NCI-H345 treated with DMSO at 0.1 percent for 48 hours (cell line): ENCODE results near the gene PBX2.
"Not testable (repeated sequence)": the region's sequence is repeated elsewhere in the genome, so short reads cannot be mapped to it uniquely, and the experiment has no call there.

Experiments used
- DNase-seq: peaks from one replicate; lab custom pipeline; 2025; ENCODE audit not compliant: unreplicated experiment; lab: John Stamatoyannopoulos, UW

The PBX2 gene, protein sequence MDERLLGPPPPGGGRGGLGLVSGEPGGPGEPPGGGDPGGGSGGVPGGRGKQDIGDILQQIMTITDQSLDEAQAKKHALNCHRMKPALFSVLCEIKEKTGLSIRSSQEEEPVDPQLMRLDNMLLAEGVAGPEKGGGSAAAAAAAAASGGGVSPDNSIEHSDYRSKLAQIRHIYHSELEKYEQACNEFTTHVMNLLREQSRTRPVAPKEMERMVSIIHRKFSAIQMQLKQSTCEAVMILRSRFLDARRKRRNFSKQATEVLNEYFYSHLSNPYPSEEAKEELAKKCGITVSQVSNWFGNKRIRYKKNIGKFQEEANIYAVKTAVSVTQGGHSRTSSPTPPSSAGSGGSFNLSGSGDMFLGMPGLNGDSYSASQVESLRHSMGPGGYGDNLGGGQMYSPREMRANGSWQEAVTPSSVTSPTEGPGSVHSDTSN

DNA sequence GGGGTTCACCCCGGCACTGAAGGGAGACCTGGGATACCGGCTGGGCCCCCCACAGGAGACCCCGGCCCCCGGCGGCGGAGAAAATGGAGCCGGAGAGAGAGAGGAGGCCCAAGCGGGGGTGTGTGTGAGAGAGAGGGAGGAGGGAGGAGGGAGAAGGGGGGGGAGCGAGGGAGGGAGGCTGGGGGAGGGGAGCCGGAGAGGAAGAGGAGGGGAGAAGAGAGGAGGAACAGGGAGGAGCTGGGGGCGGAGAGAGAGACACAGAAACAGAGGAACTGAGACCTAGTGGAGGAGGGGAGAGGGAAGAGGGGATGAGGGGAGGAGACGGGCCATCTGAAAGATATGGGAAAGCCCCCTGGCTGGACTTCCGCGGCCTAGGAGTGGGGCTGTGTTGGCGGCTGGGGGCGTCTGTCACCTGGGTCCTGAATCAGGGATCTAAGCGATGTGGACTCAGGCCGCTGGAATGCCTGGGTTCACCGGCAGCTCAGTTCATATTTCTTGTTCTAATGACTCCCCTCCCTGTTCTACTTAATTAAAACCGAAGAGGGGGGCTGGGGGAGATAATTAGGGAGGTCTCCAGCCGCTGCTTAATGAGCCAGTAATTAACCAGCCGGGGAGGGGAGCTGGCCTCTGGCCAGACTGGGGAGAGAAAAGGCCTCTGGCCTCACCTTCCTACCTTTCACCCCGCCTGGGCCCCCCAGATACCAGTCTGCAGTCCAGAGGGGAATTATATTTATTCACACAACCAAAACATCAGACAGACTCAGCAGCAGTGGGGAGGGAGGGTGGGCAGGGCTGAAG is at the start of gene PBX2:
Gene PBX2 (minus strand): TSS at position 149 of the 798 bp plus-strand sequence. CDS start 287 bp downstream, outside the sequence.
- peak; percentile 26 for DNase-seq

DNA sequence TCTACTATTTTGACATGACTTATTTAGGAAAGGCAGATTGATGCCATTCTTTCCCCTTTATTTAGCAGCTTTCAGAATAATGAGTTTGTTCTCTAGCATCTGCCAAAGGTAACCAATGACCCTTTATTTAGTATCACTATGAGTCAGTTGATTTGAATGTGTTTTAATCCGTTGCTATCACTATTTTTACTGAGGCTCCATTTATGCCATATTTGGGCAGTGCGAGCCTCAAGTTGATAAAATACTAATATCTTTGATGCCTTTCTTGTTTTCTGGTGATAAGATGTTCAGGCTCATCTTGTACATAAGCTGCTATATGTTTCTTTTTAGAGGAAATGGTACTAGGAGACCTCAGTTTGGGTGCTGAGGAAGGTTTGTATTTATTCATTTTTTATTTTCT is 49.5 kb upstream of the PBX2 start:
- no peak for DNase-seq

DNA sequence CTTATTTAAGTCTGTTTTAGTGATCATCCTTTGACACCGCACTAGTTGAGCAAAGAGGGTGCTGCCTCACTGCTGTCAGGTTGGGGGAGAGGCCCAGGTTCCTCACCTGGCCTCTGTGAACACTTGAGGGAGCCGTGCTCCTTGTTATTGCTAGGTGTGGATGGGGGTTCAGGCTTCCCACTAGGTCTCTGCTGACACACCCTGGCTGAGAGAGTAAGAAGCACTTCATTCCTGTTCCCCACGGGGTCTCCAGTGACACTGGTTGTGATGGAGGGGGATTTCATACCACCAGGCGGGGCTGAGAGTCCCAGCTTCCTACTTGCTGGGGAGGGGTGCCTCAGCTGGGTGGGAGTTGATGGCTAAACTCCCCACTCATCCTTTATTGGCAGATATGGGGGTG is 44.9 kb upstream of the PBX2 start:
- no peak for DNase-seq

- no peak for DNase-seq
Observed at GRCh38 chr6:32226434-32226833, 36.4 kb upstream of the PBX2 start.

DNA sequence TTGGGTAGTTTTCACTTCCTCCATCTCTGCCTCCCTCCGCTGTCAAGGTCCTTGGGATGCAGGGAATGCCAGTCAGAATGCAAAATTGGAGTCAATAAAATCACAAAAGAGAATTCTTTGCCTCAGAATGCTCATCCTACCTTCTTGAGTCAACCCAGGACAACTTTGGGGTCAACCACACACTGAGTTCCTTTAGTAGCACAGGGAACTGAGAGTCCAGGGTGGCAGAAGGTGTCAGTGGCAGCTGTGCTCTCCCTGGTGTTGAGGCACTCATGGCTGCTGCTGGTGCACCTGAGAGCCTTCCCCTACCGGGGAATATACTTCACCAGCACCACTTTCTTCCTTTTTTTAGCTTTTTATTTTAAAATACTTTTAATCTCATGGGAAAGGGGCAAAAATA is 34.7 kb upstream of the PBX2 start:
- DNase-seq: no peak

DNA sequence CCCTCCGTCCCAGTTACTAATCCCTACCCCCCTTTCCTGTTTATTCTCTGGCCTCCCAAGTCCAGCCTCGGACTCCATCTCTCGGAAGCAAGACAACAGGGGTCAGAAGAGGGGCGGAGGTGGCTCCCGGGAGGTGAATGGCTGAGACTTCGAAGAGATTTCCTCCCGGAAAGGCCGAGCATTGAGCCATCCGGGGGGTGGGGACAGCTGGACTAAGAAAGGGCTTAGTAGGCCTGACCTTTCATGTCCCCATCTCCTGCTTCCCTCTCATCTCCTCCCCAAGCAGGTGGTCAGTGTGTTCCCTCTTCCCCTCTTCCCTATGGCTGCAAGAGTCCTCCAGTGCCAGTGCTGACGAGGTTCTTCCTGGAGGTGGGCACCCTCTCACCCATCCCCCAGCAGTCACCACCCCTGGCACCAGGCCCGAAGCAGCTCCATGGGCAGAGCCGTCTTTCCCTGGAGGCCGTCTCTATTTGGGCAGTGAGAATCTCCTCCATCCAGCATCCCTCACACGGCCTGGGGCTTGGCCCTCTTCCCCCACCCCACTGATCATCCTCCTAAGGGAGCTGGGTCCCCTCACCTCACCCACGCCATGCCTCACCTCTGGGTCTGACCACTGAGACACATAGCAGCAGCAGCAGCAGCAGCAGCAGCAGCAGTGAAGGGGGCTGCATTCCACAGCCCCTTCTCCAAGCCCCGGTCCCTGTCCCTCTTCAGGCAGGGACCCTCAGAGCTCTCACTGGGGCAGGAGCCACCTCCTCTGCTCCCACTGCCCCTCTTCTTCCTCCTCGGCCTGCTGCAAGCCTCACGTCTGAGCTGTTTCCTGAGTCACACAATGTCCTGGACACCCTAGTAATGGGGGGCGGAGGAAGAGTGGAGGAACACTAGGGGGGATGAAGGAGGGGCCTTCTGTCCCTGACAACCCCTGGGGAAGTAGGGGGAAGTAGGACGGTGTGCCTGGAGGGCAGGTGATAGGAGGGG is 33.5 kb upstream of the PBX2 start, which contains the start of gene NOTCH4:
Gene NOTCH4 (minus strand): TSS at position 810 of the 978 bp plus-strand sequence. CDS start 139 bp downstream, at position 671.
- no peak for DNase-seq

DNA sequence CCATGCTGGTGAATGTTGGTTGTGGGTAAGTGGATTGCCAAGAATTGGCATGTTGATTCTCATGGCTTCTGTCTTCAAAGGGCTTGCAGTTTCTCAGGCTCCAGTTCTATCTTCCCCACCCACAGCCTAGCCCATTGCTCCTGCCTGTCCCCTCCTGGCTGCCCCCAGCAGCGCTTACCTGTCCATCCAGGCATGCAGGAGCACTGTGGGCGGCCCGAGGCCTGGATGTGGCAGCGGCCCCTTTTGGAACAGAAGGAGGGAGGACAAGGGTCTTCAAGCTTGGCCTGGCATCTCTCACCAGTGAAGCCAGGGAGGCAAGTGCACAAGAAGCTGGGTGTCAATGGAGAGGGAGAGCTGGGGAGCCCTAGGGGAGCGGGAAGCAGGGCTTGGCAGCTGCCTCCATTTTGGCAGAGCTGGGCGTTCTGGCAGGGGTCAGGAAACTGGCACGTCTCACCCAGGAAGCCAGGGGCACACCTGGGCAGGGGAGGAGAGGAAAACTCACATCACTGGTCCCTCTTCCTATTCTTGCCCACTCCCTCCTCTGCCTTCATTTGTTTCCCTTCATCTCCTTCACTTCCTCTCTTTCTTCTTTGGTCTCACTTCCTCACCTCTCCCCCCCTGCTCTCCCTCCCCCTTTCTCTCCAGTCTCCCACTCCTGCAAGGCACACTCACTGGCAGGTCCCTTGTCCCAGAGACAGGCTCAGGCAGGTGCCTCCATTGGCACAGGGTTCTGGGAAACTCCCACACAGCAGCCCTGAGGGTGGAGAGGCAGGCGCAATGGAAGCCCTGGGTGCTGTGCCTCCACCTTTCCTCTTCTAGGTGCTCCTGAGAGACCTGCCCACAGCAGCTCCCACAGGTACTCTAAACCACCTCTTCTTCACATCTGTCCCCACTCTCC is 32.6 kb upstream of the PBX2 start:
- DNase-seq: no peak

- no peak for DNase-seq
Observed at GRCh38 chr6:32220021-32220420, 30.0 kb upstream of the PBX2 start.

GRCh38 chr6:32218167-32218566 is 28.2 kb upstream of the PBX2 start:
- DNase-seq: no peak

DNA sequence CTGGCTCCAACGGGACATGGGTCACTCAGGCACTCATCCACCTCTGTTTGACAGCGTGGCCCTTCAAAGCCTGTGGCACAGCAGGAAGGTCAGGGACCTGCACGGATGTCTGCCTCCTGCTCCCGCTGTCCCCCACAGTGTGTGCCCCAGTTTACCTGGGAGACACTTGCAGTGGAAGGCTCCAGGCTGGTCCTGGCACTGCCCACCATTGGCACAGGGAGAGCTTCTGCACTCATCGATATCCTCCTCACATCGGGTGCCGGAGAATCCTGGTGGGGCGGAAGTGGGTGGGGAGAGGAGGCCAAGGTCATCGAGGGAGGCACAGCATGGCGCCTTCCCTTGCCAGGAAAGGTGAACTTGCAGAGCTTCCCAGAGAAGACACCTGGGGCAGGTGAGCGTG is 27.0 kb upstream of the PBX2 start:
- no peak for DNase-seq

DNA sequence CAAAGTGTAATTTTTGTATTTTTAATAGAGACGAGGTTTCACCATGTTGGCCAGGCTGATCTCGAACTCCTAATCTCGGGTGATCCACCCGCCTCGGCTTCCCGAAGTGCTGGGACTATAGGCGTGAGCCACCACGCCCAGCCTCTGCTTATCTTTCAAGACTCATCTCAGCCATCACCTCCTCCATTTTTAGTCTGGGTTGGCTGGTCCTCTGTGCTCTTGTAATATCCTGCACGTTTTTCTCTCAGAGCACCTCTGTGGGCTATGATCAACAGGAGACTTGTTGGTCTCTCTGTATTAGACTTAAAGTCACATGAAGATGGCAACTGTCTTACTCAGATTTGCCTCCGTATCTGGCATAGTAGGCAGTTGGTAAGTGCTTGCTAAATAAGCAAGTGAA is 26.3 kb upstream of the PBX2 start:
- no peak for DNase-seq

DNA sequence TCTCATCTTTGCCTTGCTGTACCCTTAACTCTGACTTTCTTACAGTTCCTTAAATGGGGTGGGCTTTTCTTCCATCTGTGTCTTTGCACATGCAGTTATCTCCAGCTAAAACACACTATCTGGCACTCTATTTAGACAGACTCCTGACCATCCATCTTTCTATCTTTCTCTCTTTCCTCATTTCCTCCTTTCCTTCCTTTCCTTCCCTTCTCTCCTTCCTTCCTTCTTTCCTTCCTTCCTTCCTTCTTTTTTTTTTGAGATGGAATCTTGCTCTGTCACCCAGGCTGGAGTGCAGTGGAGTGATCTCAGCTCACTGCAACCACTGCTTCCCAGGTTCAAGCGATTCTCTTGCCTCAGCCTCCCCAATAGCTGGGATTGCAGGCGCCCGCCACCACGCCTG is 25.6 kb upstream of the PBX2 start:
- DNase-seq: no peak

- no peak for DNase-seq
Observed at GRCh38 chr6:32214126-32214525, 24.1 kb upstream of the PBX2 start.

- no peak for DNase-seq
Observed at GRCh38 chr6:32213649-32214048, 23.6 kb upstream of the PBX2 start.

GRCh38 chr6:32212076-32212760 is 22.2 kb upstream of the PBX2 start:
- no peak for DNase-seq

GRCh38 chr6:32211432-32211831 is 21.4 kb upstream of the PBX2 start:
- DNase-seq: not testable (repeated sequence)

- no peak for DNase-seq
Observed at GRCh38 chr6:32210191-32210601, 20.2 kb upstream of the PBX2 start.

- DNase-seq: no peak
Observed at GRCh38 chr6:32208996-32209395, 19.0 kb upstream of the PBX2 start.

DNA sequence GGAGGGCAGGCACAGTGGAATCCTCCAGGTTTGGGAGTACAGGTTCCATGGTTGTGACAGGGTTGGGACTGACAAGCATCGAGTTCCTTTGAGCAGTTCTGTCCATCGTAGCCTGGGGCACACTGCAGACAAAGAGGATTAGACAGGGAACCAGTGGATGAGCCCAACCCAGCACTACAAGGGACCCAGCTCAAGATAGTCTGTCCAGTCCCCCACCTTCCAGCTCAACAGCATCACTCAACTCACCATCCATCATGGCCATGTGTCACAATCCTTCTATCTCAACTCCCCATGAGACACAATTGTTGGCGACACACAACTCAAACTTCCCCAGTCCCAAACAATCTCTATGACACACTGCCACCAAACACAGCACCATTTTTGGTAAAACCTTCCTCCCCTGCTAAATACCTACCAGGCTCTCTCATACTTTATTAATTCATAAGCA is 14.3 kb upstream of the PBX2 start:
- DNase-seq: no peak
